ENCODE results near the gene RNF207.
A peak's percentile ranks its signal among the peaks of the same experiment; 100 is the strongest.

The RNF207 gene

GRCh38 chr1:6239213-6239752, 33.4 kb downstream of the RNF207 start:
- no peak for DNase-seq

- peak; percentile 55 for DNase-seq
Observed at GRCh38 chr1:6239950-6240768, 34.2 kb downstream of the RNF207 start.

GRCh38 chr1:6241107-6241886, 35.4 kb downstream of the RNF207 start:
- no peak for DNase-seq

GRCh38 chr1:6241887-6242740, 36.2 kb downstream of the RNF207 start:
- DNase-seq: peak; percentile 49

- no peak for DNase-seq
Observed at GRCh38 chr1:6243053-6243834, 37.3 kb downstream of the RNF207 start.

- no peak for DNase-seq
Observed at GRCh38 chr1:6243993-6244392, 38.1 kb downstream of the RNF207 start, which contains the start of gene HES3. Gene HES3 (plus strand): TSS chr1:6244179. CDS start chr1:6244366, 187 bp downstream.

- DNase-seq: peak; percentile 29
Observed at GRCh38 chr1:6244401-6245049, 38.6 kb downstream of the RNF207 start.

GRCh38 chr1:6245086-6245868, 39.4 kb downstream of the RNF207 start:
- peak; percentile 69 for DNase-seq

GRCh38 chr1:6245869-6246496, 40.1 kb downstream of the RNF207 start:
- peak; percentile 66 for DNase-seq

GRCh38 chr1:6246497-6247467, 40.9 kb downstream of the RNF207 start:
- peak; percentile 75 for DNase-seq

GRCh38 chr1:6247651-6248050, 41.7 kb downstream of the RNF207 start:
- no peak for DNase-seq

GRCh38 chr1:6248161-6248776, 42.4 kb downstream of the RNF207 start:
- no peak for DNase-seq

- peak; percentile 36 for DNase-seq
Observed at GRCh38 chr1:6248932-6249738, 43.2 kb downstream of the RNF207 start.

- no peak for DNase-seq
Observed at GRCh38 chr1:6249739-6250689, 44.1 kb downstream of the RNF207 start.

GRCh38 chr1:6251233-6251632, 45.3 kb downstream of the RNF207 start:
- DNase-seq: no peak

All from NCI-H146 (cell line).